IPS-15b (cell line): ENCODE data around the gene FKBP9.
"Not testable (repeated sequence)": the region's sequence is repeated elsewhere in the genome, so short reads cannot be mapped to it uniquely, and the experiment has no call there.

Source experiments
- H3K27me3 ChIP-seq: one replicate; pipeline ENCODE4 v1.6.1; 2013; ENCODE audit warnings: low read length; ENCODE audit not compliant: control insufficient read depth, insufficient read depth
- H3K36me3 ChIP-seq: one replicate; pipeline ENCODE4 v1.6.1; 2013; ENCODE audit warnings: low read length; ENCODE audit not compliant: control insufficient read depth, insufficient read depth
- H3K4me1 ChIP-seq: one replicate; pipeline ENCODE4 v1.6.1; 2013; ENCODE audit warnings: mild to moderate bottlenecking, low read length; ENCODE audit not compliant: control insufficient read depth, insufficient read depth
- H3K4me3 ChIP-seq: one replicate; pipeline ENCODE4 v1.5.1; 2013; ENCODE audit warnings: low read depth, low read length
- H3K9ac ChIP-seq: one replicate; pipeline ENCODE4 v1.6.1; 2013; ENCODE audit warnings: low read depth, mild to moderate bottlenecking, low read length
- H3K9me3 ChIP-seq: one replicate; pipeline ENCODE4 v1.6.1; 2013; ENCODE audit warnings: mild to moderate bottlenecking, low read length; ENCODE audit not compliant: control insufficient read depth, insufficient read depth

Gene FKBP9

GRCh38 chr7:32963880-32964301 lies 6.7 kb downstream of the FKBP9 start:
- not testable (repeated sequence) for H3K9ac ChIP-seq, H3K36me3 ChIP-seq, H3K4me1 ChIP-seq, H3K9me3 ChIP-seq, H3K4me3 ChIP-seq
- peaks cover 11% of the 10 kb centered on the region for H3K27me3 ChIP-seq

GRCh38 chr7:32964461-32965159 lies 7.4 kb downstream of the FKBP9 start:
- H3K4me1 ChIP-seq, H3K4me3 ChIP-seq, H3K36me3 ChIP-seq, H3K9ac ChIP-seq, H3K9me3 ChIP-seq, H3K27me3 ChIP-seq: not testable (repeated sequence)

GRCh38 chr7:32966489-32967267 lies 9.4 kb downstream of the FKBP9 start:
- H3K9ac ChIP-seq, H3K4me3 ChIP-seq, H3K27me3 ChIP-seq, H3K4me1 ChIP-seq, H3K36me3 ChIP-seq, H3K9me3 ChIP-seq: not testable (repeated sequence)

- H3K27me3 ChIP-seq, H3K4me1 ChIP-seq, H3K9me3 ChIP-seq, H3K4me3 ChIP-seq, H3K36me3 ChIP-seq, H3K9ac ChIP-seq: not testable (repeated sequence)
These were observed 10.0 kb downstream of the FKBP9 start for GRCh38 chr7:32967268-32967582.

- not testable (repeated sequence) for H3K9me3 ChIP-seq, H3K4me3 ChIP-seq, H3K4me1 ChIP-seq, H3K27me3 ChIP-seq, H3K9ac ChIP-seq, H3K36me3 ChIP-seq
These were observed 14.7 kb downstream of the FKBP9 start for GRCh38 chr7:32971967-32972366.

- not testable (repeated sequence) for H3K9ac ChIP-seq
These were observed 19.9 kb downstream of the FKBP9 start for GRCh38 chr7:32977159-32977558.

GRCh38 chr7:32979246-32979645 lies 22.0 kb downstream of the FKBP9 start:
- not testable (repeated sequence) for H3K4me3 ChIP-seq, H3K4me1 ChIP-seq, H3K27me3 ChIP-seq, H3K9me3 ChIP-seq, H3K36me3 ChIP-seq, H3K9ac ChIP-seq

More at GRCh38 chr7:32977159-32977558, 19.9 kb downstream of the FKBP9 start:
- H3K27me3 ChIP-seq, H3K36me3 ChIP-seq, H3K9me3 ChIP-seq, H3K4me1 ChIP-seq, H3K4me3 ChIP-seq: not testable (repeated sequence)

GRCh38 chr7:32979902-32980301 lies 22.7 kb downstream of the FKBP9 start:
- not testable (repeated sequence) for H3K27me3 ChIP-seq, H3K9ac ChIP-seq, H3K4me3 ChIP-seq, H3K9me3 ChIP-seq, H3K36me3 ChIP-seq, H3K4me1 ChIP-seq

- not testable (repeated sequence) for H3K27me3 ChIP-seq, H3K9ac ChIP-seq, H3K4me3 ChIP-seq, H3K4me1 ChIP-seq, H3K36me3 ChIP-seq, H3K9me3 ChIP-seq
These were observed 30.9 kb downstream of the FKBP9 start for GRCh38 chr7:32988148-32988547.

GRCh38 chr7:32991068-32991585 lies 33.9 kb downstream of the FKBP9 start:
- not testable (repeated sequence) for H3K36me3 ChIP-seq, H3K27me3 ChIP-seq, H3K4me3 ChIP-seq, H3K4me1 ChIP-seq, H3K9ac ChIP-seq, H3K9me3 ChIP-seq

GRCh38 chr7:32991975-32992700 lies 34.9 kb downstream of the FKBP9 start:
- not testable (repeated sequence) for H3K27me3 ChIP-seq, H3K4me1 ChIP-seq, H3K9me3 ChIP-seq, H3K9ac ChIP-seq, H3K36me3 ChIP-seq, H3K4me3 ChIP-seq

GRCh38 chr7:32992750-32993149 lies 35.5 kb downstream of the FKBP9 start:
- not testable (repeated sequence) for H3K9me3 ChIP-seq, H3K4me3 ChIP-seq

More at GRCh38 chr7:32992750-32993149, 35.5 kb downstream of the FKBP9 start:
- not testable (repeated sequence) for H3K27me3 ChIP-seq, H3K36me3 ChIP-seq, H3K9ac ChIP-seq, H3K4me1 ChIP-seq
